ENCODE data around the gene PADI2.

Gene PADI2

DNA sequence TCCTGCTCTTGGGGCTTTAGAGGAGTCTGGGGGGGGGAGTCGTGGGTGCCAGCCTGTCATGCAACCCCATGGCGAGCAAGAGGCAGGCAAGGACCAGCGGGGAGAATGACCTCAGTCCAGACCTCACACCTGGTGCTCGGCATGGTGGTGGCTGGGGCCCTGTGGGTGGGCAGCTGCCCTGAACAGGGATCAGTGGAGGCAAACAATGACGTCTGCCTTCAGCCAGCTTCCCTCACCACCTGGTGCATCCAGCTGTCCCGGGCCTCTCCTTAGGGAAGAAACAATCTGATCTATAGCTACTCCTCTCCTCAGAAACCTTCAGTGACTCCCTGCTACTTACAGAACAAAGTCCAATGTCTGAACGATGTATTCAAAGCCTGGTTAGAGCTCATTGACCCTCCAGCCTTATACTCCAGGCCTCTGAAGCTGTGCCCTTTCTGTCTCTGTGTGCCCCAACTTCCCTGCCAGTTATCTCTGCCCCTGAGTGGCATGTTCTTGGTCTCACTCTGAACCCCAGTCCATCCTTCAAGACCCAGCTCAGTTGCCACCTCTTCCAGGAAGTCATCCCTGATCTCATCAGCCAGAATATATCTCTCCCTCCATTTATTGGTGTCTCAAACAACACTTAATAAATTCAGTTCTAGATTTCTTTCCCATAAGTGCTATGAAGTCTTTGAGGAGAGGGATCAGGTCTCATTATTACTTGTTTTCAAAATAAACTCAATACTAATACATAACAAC is 6.6 kb downstream of the PADI2 start:
- DNase-seq (ENCODE audit: low spot score) = no peak

DNA sequence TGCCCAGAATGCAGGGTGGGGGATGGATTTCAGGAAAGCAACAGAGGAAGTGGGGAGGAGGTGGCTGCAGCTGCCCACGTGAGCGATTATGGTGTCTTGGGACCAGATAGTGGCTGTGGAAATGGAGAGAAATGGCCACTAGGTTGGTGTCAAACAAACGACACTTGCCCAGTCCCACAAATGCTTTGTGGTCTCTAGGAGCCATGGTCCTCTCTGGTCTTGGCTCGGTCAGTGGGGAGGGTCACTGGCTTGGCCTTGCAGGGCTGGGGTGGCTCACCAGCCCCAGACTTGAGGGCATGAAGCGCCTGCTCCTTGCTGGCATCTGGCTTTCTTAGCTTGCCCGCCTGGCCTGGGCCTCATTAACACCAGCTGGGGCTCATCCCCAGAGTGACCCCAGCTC is 7.2 kb downstream of the PADI2 start:
- no peak for DNase-seq (ENCODE audit: low spot score)

DNA sequence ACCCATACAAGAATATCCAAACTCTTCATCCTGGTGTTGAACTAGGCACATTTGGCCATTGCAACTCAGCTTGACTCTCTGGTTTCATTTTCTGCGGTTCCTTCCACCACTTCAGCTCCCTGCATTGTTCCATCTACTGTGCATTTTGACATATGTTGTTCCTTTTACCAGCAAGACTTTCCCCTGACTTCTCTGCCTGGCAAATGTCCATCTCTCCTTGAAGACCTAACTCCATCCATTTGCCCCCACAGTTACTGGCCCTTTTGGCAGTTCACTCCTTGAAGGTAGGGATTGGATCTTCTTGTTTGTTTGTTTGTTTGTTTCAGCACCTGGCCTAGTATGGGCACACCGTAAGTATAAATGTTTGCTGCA is 8.7 kb downstream of the PADI2 start:
- no peak for DNase-seq (ENCODE audit: low spot score)

DNA sequence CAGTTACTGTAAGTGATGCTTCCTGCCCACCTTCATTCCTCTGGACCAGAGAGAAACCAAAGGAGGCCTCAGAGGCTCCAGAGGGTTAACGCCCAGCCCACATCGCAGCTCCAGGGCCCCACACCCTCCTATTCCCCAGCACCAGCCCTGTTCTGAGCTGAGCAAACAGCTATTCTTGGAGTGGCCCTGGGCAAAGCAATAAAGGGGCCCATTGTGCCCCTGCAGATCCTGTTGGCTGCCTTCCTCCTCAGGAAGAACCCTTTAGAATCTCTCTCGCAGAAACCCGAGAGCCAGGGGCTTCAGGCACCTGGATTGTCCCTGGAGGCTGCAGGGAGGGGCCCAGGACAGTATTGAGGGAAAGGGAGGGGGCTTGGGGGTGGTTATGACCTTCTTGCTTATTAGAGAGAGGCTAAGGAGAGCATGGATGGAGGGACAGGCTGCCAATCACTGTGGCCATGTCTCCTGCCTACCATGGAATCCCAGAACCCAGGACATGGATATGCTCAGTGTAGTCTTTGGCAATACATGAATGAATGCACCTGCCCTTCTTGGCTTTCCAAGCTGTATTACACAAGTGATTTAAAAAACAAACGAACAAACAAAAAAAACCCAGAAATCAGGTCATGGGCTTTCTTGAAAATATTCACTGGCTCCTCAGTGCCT is 9.2 kb downstream of the PADI2 start:
- peak; percentile 97 for DNase-seq (ENCODE audit: low spot score)

DNA sequence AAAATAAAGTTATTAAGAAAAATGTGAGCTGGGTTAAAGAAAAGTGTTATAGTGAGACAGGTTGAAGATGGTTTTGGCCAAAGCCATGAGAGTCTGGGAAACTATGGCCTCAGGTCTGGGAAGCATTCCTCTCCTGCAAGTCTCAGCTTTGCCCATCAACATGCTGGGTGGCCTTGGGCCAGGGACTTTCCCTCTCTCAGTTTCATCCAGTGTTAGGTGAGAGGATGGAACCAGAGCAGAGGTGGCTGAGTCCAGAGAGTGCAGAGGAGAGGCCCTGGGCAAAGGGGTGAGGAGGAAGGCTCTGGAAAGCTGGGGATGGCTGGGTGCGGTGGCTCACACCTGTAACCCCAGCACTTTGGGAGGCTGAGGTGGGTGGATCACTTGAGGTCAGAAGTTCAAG is 10.5 kb downstream of the PADI2 start:
- DNase-seq (ENCODE audit: low spot score) = no peak

DNA sequence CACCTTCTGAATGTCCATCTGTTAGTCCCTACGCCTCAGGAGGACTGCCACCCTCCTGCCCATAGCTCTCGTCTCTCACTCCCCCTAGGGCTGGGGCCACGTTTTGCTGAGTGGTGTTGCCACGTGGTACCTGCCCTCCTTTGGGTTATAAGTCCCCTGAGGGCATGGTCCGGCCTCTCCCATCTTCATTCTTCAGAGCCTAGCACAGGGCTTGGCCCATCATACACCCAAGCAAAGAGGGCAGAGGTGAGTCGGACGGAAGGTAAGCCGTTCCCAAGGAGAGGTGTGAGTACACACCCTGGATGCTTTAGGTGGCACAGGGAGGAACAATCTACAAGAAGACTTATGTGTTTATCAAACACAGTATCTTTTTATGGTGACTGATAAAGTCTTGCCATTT is 10.9 kb downstream of the PADI2 start:
- DNase-seq (ENCODE audit: low spot score) = no peak

DNA sequence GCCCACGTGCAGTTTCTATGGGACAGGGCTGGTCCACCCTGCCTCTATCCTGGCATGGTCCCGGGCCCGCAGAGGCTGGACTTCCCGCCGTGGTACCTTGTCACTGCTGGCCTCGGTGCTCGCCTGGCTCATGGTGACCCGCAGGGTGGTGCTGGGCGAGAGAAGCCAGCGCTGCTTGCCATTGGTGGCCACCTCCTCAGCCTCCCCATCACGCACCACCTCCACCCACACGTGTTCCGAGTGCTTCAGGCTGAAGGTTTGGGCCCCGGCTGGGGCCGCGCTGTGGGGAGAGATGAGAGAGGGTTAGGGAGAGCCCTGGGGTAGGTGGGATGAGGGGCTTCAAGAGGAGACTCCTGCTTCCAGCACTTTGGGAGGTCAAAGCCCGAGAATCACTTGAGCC is 14.5 kb downstream of the PADI2 start:
- DNase-seq (ENCODE audit: low spot score) = no peak

DNA sequence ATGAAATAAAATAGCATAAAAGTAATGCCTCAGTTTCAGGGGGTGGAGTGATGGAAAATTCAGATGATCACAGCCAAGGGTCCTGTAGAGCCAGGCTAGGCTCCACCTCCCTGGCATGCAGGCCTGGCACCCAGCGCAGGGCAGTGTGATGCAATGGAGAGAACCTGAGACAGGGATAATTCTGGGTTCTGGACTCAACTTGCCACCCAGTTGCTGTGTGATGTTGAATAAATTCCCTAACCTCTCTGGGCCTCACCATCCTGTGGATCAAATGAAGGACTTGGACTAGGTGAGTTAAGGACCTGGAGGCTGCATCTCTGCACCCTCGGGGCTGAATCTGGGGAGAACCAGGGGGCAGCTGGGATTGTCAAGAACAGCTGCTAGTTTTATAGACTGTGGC is 17.0 kb downstream of the PADI2 start:
- DNase-seq (ENCODE audit: low spot score) = no peak

DNA sequence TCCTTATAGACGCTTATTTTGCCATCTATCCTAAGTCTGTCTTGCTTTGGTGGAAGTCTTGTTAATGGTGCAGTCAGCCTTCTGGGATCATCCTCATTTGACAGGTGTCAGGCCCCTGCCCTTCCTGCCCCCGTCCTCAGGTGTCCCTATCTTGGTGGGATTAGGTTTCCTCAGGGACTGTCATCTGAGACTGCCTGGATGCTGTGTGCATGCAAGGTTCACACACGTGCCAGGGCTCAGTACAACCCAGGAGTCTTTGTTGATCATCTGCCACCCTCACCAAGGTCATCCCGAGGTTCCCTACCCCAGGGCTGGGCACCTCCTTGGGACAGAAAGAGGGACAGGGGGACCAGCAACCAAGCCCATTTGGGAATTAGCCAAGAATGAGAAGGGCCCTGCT is 18.0 kb downstream of the PADI2 start:
- DNase-seq (ENCODE audit: low spot score) = no peak

DNA sequence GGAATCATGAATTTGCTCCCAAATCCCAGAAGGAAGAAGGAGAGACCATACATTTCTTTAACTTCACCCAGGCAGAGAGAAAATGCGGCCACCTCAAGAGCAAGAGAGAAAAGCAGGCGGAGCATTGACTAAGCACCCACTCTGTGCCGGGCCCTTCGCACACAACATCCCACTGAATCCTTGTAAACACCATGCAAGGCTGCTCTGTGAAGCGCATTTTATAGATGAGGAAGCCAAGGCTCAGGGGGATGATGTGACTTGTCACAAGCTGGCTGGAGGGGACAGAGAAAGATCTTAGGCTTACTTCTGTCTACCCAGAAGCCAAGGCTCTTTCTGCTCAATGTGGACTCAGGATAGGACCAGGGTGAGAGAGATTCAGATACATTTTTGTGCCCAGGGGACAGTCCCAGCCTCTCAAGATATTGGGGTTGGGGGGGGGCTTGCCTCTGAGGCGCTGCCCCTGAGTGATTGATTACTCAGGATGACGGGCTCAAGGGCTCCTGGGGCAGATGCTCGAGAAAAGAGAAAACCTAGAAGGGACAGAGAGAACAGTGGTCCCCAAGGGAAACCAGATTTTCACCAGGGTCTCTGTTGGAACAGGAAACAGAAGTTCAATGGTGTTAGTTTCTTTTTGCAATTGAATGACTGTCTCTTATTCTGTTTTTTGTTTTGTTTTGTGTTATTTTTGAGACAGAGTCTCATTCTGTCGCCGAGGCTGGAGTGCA is 19.5 kb downstream of the PADI2 start:
- DNase-seq (ENCODE audit: low spot score) = no peak

DNA sequence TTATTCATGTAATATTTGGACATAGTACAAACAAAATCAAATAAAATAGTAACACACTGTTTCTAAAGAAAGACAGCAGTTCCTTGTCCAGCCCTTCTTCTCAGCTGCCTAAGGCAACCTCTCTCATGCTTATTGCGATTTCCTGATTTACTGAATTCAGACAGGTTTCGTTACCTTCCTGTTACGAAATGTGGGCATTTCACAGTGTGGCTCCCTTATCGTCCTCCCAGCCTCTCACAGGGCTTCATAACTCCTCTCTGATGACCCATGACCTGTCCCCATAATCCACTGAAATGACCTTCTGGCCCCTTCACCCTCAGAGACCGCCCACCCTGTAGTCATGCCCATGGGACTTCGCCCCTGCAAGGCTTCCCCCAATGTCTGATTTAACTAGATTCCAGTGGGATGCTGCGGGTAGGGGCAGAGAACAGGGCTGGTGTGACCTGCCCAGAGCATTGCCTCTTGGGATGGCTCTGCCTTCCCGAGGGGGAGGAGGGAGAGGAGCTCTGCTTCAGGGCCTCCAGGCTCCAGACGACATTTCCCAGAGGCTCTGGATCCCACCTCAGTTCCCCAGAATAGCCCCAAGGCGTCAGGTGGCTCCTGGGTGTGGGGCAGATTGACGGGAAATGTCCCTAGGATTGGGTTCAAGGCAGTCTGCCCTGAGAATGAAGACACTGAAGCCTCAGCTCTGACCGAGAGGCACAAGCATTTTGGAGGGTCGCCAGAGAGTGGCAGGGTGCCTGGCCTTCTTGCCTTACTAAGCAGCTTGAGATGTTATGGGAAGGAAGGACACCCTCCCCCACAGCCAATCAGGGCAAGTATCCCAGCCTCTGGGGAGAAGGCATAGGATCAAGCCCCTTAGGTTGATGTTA is 20.6 kb downstream of the PADI2 start:
- DNase-seq (ENCODE audit: low spot score) = no peak

DNA sequence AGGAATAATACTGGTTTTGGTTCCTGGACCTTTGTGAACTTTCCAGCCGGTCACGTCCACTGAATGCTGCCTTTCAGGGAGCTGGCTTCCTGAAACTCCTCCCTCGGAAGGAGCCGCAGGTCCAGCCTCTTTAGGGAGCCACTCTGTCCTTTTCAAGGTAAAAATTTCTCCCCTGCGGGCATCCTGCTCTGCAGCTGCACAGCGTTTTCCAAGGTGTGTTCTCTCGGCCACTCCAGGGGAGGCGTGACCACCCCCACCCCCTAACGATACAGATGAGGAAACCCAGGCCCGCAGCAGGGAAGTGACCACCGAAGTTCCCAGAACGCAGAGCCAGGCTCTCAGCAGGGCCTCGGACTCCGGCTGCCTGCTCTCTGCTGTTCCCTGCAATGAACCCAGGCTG is 21.5 kb downstream of the PADI2 start:
- DNase-seq (ENCODE audit: low spot score) = no peak

DNA sequence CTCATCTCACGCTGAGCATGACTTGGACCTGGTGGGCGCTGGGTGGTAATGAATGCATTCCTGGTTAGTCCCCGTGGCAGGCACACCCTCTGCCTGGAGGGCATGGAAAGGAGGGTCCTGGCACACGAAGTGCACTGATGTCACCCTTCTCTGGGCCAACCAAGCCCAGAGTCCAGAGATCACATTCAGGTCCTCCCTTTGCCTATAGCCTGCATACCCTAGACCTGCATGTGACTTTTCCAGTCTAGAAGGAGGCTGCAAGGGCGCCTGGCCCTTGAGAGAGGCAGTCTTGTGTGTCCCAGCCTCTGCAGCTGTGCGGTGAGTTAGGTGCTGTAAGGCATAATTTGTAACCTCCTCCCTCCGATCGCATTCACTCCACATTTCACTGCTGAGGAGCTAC is 22.1 kb downstream of the PADI2 start:
- DNase-seq (ENCODE audit: low spot score) = no peak

DNA sequence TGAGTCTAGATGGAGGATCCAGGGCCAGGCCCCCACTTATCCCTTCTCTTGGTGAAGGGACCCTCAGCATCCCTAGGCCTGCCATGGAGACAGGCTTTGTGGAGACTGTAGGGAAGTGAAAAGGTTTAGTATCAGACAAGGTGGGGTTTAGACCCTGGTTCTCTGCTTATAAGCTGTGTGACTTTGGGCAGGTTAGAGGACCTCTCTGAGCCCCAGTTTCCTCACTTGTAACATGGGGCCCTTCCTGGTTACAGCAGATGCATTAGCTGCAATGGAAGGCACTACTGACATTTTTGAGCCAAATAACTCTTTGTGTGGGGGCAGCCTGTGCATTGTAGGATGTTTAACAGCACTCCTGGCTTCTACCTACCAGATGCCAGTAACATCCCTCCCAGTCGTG is 22.7 kb downstream of the PADI2 start:
- no peak for DNase-seq (ENCODE audit: low spot score)

DNA sequence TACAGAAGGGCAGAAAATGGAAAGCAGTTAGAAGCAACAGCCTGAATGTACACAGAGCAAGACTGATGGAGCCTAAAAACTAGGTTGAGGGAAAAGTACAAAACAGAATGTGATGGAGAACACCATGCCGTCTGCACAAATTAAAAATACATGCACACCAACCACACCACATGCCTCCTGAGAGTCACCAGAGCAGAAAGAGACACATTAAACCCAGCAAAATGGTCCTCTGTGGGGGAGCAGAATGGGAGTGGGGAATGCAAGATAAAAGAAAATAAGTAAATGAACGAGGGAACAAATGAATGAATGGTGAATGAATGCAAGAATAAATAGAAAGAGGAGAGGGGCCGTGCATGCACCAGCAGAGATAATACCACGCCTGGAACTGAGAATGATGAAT is 24.1 kb downstream of the PADI2 start:
- DNase-seq (ENCODE audit: low spot score) = no peak

DNA sequence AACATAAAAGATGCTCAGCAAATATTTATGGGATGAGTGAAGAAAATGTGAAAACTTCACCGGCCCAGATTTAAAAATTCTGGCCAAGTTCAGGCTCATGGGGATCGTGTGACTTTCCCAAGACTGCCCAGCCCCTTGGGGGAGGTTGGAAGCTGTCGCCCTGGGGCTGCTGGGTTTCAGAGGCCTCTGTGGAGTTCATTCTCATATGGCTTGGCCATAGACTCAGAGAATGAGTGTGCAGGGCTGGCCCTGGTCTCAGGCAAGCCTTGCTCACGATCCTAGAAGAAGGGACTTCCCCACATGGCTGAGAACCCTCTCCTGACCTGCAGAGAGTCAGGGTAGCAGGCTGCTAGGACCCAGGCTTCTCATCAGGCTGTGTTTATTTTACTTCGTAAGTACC is 24.6 kb downstream of the PADI2 start:
- DNase-seq (ENCODE audit: low spot score) = no peak

DNA sequence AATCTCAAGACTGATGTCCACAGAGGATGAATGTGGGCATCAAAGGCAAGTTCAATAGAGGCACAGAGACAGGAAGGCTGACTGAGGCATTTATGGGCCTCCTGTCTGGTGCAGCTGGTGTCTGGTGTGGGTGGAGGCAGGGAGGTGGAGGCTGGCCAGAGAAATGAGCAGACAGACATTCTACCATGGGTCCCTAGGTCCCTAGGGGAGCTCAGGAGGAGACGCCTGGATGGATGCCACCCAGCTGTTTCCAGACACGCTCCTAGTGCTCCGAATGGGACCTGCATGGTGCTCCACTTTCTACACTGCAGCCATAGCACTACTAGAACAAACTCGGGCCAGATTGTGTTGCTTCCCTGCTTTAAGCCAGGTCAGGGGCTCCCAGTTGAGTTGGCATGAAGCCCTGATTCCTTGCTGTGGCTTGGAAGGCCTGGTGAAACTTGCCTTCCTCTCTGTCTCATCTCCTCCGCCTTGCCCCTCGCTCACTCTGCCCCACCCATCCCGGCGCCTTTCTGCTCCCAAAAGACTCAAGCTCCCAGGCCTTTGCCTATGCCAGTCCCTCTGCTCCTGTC is 25.3 kb downstream of the PADI2 start:
- no peak for DNase-seq (ENCODE audit: low spot score)

DNA sequence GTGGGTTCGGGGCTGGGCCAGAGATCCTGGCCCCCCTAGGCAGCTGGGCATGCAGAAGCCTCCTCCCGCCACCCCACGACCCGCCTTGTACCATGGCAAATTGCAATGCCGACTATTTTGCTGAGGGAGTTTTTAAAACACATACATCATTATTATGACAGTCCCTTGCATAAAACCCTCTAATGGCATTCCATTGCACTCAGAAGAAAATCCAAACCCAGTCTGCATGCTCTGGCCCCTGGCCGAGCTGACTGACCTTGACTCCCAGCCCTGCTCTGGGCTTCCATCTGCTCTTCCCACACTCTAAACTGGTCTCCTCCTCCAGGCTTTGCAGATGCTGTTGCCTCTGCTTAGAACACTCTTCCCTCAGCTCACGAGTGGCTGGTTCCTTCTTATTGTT is 28.0 kb downstream of the PADI2 start:
- DNase-seq (ENCODE audit: low spot score) = no peak

DNA sequence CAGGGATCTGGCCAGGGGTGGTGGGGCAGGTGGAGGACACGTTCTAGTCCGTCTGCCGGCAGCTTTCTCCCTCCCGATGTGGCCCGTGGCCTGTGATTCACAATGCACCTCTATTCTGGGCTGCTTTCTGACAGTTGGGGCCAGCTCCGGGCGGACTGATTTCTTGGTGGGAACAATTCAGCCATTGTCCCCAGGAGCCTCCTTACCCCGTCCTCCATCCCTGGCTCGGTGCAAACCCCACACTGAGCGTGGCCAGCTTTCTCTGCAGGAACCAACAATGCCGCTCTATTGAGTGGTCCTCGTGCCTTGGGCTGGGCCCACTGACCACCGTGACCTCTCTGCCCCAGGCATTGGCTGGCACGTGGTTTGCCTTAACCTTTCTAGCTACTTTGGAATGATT is 29.7 kb downstream of the PADI2 start:
- DNase-seq (ENCODE audit: low spot score) = peak; percentile 98

DNA sequence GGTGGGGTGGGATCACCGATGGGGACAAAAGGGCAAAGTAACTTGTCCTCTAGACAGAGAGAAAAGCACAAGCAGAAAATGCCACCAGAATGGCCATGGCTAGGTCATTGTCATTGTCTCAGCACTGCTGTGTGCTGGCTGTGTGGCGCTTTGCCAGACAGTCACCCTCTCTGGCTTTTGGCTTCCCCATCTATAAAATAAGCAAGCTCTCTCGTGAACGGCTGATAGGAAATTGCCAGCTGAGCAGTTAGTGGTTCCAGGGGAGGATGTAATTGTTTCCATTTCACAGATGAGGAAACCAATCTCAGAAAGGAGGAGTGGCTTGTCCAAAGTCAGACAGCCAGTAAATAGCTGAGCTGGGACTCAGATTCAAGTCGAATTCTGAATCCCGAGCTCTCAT is 32.5 kb downstream of the PADI2 start:
- no peak for DNase-seq (ENCODE audit: low spot score)

DNA sequence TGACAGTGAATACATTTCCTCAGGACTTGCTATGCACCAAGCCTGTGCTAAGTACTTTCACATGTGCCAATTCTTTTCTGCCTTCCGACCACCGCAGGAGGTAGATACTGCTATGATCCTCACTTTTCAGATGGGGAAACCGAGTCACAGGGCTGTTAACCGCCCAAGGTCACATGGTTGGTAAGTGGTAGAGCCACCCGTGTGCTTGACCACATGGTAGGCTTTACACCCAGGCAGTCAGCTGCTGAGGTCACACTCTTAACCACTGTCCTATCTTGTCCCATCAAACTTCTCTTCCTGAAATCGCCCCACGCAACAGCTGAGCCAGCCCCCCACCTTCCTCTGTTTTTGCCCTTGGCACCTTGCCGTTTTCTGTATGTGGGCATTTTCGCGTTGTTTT is 34.5 kb downstream of the PADI2 start:
- no peak for DNase-seq (ENCODE audit: low spot score)

DNA sequence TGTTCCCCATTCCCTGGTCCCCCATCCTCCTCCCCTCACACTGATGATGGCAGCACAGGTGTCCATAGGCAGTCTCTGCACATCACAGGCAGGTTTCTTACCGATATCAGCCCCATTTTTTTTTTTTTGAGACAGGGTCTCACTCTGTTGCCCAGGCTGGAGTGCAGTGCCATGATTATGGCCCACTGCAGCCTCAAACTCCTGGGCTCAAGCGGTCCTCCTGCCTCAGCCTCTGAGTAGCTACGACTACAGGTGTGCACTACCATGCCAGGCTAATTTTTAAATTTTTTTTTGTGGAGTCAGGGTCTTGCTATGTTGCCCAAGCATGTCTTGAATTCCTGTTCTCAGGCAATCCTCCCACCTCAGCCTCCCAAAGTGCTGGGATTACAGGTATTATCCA is 36.5 kb downstream of the PADI2 start:
- DNase-seq (ENCODE audit: low spot score) = no peak

Data from globus pallidus (tissue), 1 donor.